ENCODE measurements around the gene CDK5RAP3.

Gene CDK5RAP3

DNA sequence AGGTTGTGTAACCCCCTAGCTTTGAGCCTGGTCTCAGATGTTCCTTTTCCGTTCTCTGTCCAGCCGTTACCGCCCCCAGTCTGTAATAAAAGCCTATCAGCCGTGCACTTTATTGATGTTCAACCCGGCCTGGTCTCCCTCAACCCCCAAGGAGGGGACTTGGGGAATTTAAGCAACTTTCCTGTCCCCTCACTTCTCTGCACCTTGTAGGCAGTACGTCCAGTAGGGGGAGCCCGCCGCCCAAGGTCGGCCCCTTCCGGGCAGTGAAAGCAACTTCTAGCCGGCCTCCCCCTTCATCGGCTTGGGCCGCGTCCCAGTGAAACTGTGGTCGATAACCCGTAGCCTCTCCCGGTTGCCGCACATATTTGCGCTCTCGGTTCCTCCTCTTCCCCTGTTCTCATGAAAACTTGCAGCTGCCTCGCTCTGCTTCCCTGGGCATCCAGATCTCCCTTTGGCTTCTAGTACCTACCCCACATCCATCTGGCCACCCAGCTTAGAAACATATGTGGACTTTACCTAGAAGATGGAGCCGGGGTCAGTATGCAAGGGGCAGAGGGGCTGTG lies 21.6 kb upstream of the CDK5RAP3 start:
- DNase-seq = peak; percentile 91

DNA sequence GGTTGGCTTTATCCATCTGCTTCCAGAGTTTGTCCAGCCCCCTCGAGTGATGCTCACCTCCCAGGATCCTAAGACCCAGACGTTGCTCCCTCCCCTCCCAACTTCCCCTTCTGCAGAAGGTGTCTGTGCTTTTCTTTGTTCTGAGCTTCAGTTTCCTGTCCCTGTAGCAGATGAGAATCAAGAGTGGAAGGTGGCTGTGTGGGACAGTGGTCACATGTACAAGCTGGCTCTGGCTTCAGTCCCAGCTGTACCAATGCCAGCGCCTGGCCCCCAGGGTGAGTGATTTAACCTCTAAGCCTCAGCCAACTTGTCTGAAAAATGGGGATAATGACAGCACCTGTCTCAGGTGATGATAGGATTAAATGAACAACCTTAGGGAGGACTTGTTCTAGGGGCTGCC lies 21.0 kb upstream of the CDK5RAP3 start:
- DNase-seq = peak; percentile 47

DNA sequence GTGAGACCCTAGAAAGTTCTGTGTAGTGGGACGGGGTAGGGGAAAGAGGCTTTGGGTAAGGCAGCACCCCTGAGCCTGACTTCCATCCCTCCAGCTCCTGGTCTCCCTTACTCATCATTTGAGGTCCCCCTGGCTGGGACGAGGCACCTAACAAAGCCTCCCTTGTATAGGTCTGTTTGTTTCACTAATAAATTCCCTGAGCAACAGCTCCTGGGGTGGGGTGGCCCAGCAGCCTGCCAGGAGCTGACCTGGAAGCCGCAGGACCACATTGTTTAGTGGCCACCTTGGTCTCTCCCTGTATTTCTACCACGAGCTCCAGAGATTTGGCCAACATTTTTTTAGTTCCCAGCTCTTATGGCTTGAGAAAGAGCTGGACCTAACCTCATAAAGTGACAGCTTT lies 20.5 kb upstream of the CDK5RAP3 start:
- DNase-seq = no peak

DNA sequence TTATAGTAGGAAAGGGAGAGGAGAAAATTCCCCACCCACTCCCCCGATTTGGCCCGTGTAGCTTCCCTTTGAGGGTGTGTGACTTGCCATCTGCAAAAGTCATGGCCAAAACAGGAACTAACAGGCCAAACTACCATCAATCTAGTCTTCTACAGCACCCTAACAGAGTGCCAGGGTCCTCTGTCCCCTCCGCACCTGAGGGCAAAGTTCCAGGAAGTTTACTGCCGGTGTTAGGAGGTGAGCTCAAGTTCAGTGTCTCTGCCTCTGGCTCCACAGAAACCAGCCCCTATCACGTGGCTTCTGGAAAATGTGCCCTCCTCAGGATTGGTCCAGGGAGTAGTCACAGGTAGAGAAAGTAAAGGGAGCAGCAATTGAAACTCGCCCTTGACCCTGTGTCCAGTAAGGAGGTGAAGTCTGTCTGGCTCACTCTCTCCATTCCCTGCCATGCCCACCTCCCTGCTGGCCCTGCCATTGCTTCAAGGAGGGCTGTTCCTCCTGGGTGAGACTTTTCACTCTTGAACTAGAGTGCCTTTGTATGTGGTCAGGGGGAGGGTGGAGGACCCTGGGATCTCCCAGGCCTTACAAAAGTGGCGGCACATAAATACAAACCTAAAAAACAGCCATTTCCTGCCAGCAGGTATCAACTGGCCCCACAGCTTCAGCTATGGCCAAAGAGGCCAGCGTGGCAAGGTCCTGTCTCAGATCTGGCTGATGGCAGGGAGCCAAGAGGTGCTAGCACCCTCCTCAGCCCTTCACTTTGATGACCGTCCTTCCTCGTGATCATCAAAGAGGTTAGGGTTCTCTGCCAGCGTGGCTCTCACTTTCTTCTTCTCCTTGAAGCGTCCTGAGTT lies 18.5 kb upstream of the CDK5RAP3 start:
- no peak for DNase-seq

DNA sequence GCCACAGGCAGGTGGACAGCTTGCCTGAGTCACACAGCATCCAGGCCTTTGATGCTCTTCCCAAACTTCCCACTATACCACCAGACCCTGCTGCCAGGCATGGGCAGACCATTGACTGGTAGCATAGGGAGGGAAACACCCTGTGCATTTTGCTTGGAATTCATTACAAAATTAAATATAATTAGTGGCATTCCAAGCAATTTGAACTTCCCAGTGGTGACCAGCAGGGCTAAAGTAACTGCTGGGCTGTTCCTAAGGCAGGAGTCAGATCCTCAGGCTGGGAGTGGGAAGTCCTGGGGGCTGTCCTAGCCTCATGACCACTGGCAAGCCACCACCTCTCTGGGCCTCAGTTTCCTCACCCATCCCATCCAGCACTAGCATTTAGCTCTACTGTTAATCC lies 17.0 kb upstream of the CDK5RAP3 start:
- no peak for DNase-seq

DNA sequence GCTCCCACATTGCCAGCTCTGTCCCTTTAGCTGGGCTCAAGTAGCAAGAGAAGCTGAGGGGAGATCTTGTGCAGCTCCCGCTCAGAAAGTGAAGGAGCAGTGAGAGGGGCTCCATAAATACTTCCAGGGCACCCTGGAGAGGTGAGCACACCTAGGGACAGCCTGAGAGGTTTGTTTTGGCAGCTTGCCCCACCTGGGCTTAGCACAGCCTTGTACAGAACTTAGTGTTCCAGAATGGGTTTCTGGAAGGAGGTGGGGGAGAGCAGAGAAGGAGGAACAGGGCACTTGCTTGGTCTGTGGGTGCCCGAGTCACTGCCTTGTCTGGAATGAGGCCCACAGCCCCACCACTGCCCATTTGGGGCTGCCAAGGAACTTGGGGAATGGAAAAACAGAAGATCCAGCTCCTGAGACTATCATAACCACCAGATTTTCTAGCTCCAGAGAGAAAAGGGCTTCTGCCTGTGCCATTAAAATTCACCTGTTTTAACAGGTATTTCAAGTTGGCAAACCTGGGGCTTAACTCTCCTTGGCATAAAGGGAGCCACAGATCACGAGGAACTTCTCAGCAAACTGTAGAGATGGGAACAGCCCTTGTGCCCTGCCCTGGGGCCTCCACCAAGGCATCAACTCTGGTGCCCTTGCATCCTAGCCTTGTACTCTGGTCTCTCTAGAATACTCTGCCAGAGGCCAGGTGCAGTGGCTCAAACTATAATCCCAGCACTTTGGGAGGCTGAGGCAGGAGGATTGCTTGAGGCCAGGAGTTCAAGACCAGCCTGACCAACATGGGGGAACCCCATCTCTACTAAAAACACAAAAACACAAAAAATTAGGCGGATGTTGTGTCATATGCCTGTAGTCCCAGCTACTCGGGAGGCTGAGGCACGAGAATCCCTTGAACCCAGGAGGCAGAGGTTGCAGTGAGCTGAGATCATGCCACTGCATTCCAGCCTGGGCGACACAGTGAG lies 15.1 kb upstream of the CDK5RAP3 start:
- no peak for DNase-seq

DNA sequence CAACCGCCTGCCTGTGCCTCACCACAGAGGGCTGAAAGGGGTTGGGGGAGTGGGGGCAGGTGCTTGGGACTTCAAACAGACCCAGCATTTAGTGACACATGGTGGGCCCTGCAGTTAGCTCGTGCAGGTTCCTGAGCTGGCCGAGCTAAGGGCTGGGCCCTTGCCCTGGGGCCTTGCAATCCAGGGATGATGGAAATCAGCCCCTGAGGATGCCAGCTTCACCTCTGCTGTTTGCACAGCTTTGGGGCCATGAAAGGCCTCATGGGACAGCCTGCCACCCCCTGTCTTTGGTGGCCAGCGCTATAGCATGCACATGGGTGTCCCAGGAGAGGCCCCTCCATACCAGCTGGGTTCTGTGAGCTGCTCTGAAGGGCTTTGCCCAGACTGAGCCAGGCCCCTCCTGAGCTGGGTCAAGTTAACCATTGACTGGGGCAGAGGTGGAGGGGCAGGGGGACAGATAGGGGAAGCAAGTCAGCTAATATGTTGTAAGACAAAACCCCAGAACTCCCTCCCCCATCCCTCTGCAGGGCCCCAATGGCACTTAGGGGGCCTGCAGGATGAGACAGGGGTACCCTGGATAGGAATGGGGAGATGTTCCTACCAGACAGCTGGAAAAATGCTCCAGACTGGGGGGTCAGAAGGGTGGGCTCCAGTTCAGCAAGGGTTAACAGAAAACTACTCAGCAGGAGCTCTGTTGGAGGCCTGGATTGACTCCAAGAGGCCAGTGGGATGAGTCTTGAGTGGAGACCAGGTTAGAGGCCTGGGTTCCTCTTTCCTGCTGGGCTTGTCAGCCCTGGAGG lies 13.9 kb upstream of the CDK5RAP3 start:
- no peak for DNase-seq

DNA sequence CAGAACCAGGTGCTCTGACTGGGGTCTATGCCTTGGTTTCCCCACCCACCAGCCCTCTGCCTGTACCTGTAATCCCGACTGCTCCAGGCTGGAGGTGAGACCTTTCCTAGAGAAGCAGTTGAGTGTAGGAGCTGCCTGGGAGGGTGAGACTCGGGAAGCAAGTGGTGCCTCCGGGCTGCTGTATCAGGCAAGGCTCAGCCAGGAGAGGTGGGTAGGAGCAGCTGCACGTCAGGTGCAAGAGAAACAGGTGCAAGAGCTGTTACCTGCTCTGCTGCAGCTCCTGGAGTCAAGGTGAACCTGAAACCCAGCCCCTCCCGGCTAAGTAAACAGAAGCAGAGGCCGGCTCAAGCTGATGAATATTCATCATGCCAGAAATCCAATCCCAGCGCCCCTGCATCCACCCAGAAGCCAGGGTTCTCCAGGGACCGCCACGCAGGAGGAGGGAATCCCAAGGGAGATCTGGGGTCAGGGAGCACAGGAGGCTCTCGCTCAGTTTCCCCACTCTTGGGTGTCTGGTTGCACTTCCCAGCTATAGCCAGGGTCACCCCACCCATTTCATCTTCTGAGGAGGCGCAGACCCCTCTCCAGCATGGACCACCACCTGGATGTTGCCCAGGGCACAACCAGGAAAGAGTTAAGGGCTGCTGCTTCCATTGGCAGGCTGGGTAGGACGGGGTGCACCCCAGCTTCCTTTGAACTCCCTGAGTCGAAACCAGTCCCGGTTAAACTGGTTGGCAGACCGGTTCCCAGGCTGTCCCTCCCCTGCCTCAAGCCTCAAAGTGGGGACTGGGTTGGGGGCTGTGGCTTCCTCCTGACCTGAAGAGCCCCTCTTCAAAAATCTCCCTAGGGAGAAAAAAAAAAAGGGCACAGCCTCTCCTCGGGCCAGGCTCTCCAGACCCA lies 13.1 kb upstream of the CDK5RAP3 start, which contains the start of gene PRR15L:
TSS of gene PRR15L (minus strand) at position 293 of the 900 bp plus-strand sequence. CDS start 4,649 bp downstream, outside the sequence.
- DNase-seq = no peak

DNA sequence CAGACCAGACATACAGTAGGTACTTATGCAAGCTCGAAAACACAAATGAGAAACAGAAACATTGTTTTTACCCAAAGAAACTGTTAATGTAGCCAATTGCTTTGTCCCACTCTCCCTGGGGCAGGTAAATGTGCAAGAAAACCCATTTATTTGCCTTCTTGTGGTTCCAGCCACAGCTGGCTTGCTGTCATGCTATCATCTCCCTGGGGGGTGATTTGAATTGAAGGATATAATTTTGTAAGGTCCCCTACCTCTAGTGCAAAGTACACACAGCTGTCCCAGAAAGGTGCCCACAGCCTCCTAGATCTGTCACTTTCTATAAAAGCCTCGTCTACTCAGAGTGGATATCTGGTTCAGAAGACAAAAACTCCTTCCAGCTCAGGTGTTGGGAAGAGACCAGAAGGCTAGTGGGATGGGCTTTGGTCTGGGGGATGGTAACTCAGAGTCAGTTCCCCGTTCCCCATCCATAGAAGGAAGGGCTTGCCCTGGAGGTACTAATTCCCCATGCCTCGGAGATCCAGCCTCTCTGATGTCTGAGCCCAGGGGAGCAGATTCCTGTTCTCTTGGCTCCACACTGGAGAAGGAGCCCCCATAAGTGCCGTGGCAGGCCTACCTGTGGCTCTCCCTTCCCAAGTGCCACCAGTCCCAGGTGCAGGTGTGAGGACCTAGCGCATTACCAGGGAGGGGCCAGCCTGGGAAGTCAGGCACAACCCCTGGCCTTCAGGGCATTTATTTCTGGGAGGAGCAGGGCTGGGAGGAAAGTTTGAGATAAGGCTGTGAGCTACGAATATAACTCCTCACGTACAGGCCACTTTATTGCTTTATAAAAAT lies 10.9 kb upstream of the CDK5RAP3 start:
- no peak for DNase-seq

DNA sequence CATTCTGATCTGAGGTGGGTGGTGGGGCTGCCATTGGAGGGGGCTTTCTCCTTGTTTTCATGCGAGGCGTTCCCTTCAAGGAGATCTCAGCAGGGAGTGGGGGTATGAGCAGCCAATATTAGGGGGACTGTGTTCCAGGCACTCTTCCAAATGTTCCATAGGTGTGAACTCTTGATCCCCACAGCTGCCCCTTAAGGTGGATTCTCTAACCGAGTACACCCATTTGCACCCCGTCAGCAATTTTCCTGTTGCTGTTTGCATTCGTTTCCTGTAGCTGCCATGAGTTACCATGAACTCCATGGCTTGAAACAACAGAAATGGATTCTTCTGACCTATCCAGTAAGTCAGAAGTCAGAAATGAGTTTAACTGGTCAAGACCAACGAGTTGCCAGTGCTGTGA lies 9.5 kb upstream of the CDK5RAP3 start:
- DNase-seq = no peak

DNA sequence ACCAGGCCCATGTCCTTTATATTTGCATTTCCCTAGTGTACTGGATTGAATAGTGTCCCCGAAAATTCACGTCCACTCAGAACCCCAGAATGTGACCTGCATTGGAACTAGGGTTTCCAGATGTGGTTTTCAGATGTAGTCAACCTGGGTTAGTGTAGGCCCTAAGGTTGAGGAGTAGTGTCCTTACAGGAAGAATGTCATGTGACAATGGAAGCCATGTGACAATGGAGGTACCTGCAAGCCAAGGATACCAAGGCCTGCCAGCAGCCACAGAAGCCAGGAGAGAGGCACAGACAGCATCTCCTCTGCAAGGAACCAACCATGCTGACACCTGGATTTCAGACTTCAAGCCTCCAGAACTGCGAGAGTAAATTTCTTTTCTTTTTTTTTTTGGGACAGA lies 8.0 kb upstream of the CDK5RAP3 start:
- no peak for DNase-seq

DNA sequence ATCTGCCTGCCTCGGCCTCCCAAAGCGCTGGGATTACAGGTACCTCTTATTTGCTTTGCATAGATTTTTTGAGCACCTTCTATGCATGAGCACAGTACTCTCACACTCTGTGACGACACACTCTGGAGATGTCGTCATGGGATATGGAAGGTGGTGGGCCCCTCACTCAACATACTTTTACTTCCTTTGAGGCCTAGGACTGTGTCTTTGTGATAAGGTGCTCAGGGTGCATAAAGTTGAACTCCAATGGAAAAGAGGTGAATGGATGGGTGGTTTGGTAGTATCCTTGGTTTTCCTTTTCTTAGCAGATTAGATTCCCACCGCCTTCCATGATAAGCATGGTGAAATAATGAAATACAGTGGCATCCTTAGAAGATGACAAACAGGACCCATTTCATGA lies 6.1 kb upstream of the CDK5RAP3 start:
- DNase-seq = no peak

DNA sequence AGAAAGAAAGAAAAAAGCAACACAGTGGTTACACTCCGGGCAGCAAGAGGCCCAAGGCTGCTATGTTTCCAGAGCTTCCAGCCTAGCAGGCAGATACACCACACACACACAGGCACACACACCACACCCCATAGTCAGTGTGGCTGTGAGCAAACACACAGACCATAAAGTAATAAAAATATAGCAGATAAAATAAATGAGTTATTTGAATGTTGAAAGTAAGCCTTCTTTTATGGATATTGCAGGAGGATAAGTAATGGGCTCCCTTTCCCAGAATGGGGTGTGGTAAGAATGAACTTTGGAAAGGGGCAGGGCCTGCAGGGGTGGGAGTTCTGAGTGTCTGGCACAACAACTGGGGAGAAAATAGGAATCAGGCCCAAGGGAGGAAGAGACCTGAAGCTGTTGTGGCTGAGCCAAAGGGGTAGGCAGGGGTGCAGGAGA lies 4.8 kb upstream of the CDK5RAP3 start:
- DNase-seq = no peak

DNA sequence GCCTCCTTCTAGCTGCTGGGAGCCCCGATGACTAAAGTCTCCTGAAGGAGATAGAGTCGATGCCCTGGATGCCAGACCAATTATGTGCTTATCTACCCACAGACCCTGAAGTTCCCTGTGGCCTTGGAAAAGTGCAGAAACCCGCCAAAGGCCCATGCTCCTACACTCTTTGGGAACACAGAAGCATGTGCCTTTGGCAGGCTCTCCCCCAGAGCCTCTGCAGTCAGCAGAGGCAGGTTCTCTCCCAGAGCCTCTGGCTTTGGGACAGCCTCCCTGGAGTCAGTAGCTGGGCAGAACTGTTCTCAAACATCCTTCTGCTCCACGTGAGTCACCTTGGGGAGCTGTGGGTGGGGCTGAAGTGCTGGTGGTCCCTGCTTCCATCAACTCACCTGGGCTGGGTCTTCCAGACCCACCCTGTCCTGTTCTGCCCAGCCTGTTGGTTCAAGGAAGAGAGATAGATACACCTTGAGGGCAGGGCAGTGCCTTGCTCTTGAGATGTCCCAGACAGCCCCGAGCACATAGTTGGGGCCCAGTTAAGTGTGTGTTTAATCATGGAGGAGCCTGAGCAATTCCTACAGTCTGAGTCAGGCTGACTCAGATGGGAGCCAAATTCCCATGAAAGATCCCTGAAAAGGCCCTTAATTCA lies 3.2 kb upstream of the CDK5RAP3 start:
- DNase-seq = no peak

DNA sequence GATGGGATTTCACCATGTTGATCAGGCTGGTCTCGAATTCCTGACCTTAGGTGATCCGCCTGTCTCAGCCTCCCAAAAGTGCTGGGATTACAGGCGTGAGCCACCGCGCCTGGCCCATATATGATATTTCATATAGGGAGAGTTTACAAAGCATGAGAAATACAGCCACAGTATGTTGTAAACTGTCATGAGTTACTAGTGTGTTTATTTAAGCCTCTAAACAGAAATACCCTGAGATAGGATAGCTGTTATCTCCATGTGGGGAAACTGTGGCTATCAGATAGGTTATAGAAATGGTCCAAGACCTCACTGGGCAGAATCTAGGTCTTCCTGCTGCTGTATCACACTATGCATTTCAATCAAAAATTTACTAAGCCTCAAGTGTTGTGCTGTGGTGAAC lies 2.1 kb upstream of the CDK5RAP3 start:
- peak; percentile 48 for DNase-seq

DNA sequence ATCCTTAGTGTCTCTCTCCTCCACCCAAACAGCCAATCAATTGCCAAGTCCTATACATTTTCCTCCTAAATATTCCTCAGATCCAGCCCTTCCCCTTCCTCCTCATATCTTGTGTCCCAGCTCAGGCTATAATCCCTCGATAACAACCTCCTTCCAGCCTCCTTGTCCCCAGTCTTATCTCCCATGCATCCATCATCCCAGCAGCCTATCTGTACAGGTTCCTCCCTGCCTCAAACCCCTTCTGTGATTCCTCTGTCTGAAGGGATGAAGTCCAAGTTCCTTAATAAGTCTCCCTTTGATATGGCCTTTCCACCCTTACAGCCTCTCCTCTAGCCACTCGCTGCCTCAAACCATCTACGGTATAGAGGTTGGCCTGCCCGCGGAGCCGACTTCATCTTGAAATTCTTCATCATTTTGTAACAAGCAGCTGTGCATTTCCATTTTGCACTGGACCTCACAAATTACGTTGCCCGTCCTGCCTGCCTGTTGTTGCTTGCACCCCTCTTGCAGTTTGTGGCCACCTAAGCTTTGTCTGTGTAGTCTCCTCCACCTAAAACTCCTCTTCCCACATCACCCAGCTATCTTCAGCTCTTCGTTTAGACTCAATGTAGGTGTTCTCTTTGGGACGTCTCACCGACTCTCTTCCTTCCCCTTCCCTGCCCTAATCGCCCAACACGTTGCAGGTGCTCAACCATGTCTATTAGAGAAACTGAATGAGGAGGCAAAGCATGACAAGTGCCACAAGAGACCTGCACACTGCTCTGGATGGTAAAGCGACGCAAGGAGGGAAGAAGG lies 786 bp upstream of the CDK5RAP3 start:
- DNase-seq = no peak

DNA sequence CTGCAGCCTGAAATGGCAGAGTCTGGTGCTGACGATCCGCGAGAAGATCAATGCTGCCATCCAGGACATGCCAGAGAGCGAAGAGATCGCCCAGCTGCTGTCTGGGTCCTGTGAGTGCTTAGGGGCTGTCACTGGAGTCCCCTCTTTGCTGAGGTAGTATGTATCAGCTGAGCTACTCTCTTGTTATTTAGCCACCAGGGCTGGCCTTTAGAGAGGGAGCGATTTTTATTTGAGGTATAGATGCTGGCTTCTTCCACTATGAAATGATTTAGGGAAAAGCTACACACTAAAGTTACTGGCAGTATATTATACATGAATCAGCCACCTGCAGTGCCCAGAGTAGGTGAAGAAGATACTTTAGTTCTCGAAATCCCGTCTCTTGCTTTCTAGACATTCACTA lies 2.6 kb downstream of the CDK5RAP3 start:
- no peak for DNase-seq

DNA sequence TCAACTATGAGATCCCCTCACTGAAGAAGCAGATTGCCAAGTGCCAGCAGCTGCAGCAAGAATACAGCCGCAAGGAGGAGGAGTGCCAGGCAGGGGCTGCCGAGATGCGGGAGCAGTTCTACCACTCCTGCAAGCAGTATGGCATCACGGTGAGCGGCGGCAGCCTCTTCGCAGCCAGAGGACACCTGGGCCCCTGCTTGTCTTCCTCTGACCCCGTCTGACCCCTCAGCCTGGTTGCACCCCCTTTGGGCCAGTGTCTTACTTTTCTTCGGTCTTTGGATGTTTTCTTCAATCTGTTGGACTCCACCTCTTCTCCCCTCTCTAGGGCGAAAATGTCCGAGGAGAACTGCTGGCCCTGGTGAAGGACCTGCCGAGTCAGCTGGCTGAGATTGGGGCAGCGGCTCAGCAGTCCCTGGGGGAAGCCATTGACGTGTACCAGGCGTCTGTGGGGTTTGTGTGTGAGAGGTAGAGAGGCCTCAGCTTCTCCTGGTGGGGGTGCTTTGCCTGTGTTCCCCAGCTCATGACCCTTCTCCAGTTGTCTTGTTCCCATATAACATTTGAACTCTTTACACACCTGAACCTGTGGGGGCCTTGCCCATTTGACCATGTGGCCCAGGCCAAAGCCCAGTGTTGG lies 4.4 kb downstream of the CDK5RAP3 start:
- DNase-seq = no peak

DNA sequence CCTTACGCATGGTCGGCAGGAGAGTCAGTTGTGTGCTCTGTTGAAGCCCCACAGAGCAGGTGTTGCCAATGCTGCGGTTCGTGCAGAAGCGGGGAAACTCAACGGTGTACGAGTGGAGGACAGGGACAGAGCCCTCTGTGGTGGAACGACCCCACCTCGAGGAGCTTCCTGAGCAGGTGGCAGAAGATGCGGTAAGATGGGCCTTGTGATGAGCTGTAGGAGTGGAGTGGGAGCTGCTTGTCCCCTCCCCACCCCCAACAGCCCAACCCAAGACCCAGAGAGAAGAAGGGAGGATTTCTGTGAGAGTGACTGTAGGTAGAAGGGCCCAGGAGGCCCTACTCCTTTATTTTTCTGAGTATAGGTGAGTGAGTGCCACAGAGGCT lies 4.9 kb downstream of the CDK5RAP3 start:
- no peak for DNase-seq
